ENCODE data around the gene ISG20.
"Not testable (repeated sequence)": the region's sequence is repeated elsewhere in the genome, so short reads cannot be mapped to it uniquely, and the experiment has no call there.

The ISG20 gene

DNA sequence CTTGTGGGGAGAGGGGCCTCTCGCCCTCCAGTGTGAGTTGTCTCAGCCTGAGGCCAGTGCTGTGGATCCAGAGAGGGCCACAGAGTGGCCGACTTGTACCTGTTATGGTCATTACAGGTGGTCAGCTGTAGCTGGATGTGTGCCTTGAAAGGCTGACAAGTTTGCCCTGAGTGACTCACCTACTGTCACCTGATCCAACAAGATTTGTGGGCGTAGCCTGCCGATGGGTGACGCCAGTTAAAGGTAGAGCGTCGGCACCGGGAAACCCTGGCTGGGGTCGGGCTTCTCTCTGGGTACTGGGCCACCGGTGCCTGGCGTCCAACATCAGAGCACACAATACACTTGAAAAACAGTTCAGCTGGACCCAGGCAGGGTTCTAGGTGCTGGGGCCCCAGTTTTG, 2.8 kb upstream of the ISG20 start:
- peak; percentile 63 for DNase-seq (ENCODE audit: low read depth, low spot score)

DNA sequence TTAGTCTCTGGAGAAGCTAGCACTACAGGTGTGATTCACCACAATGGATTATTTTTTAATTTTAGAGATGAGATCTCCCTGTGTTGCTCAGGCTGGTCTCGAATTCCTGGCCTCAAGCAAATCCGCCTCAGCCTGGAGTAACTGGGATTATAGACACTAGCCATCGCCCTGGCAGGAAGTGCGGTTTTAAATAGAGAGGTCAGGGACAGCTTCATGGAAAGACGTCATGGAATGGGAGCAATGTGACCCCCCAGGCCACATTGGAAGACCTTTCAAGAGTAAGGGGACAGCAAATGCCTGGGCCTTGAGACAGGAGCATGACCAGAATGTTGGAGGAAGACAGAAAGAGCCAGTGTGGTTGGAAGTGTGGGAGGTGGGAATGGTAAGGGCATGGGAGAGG, 2.2 kb upstream of the ISG20 start:
- no peak for DNase-seq (ENCODE audit: low read depth, low spot score)

DNA sequence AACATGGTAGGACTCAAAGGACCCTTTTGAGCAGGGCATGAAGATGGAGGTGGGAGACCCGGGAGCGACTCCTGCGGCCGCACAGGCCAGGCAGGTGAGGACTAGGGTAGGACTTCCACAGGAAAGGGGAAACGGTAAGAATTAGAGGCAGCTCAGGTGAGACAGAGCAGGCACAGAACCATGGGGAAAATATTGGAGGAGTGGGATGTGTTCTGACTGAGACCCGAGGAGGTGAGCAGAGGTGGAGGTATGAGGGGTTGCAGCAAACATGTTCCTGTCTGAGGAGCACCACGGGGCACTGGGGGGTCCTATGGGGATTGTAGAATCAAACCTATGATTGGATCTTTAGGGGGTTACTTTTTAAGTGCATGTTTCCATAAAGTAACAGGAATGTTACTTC, 1.4 kb upstream of the ISG20 start:
- DNase-seq (ENCODE audit: low read depth, low spot score) = no peak

DNA sequence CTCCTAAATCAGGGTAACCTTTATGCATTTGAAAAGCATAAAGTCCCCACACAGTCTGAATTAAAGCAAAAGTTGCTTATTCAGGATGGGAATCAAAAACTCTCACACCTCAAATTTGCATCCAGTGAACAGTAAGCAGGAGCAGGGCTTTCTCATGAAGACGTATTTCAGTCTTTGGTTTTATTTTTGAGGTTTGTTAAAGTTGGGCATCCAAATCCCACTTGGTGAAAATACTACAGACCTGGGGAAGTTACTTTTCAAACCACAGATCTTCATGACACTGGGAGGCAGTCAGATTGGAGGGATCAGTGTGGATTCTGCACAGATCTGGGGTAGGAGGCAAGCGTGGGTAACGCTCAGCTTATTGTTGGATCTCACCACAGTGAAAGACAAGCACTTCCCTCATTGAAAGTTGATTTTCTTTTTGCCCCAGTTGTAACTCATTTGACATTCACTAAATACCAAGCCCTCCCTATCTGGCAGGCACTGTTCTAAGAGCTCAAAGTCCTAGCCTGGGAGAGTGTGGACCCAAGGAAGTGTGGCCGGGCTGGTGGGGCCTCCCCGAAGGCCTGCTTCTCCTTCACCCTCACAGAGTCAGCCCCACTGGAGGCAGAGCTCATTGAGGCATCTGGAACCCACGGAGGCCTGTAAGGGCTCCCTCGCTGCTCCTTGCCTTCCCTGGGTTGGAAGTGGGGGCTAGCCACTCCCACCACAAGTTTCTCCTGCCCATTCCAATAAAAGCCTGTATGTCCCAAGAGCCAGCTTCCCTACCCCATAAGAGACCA, 783 bp upstream of the ISG20 start:
- no peak for DNase-seq (ENCODE audit: low read depth, low spot score)

DNA sequence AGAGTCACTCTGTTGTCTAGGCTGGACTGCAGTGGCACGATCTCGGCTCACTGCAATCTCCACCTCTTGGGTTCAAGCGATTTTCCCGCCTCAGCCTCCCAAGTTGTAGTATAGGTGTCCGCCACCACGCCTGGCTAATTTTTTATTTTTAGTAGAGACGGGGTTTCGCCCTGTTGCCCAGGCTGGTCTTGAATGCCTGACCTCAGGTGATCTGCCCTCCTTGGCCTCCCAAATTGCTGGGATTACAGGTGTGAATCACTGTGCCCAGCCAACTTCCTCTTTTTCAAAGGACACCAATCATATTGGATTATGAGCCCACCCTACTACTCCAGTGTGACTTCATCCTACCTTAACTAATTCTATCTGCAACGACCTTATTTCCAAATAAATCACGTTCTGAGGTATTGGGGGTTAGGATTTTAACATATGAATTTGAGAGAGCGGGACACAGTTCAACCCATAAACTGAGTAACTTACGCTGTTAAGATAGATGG, 3.2 kb downstream of the ISG20 start:
- DNase-seq (ENCODE audit: low read depth, low spot score) = no peak

DNA sequence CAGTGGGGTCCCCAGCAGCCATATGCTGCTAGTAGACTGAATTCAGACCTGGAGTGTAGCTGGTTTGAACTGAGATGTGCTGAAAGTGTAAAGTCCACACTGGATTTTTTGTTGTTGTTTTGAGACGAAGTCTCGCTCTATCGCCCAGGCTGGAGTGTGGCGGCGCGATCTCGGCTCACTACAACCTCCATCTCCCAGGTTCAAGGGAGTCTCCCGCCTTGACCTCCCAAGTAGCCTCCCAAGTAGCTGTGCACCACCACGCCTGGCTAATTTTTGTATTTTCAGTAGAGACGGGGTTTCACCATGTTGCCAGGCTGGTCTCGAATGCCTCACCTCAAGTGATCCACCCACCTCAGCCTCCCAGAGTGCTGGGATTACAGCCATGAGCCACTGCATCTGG, 3.7 kb downstream of the ISG20 start:
- not testable (repeated sequence) for DNase-seq (ENCODE audit: low read depth, low spot score)

DNA sequence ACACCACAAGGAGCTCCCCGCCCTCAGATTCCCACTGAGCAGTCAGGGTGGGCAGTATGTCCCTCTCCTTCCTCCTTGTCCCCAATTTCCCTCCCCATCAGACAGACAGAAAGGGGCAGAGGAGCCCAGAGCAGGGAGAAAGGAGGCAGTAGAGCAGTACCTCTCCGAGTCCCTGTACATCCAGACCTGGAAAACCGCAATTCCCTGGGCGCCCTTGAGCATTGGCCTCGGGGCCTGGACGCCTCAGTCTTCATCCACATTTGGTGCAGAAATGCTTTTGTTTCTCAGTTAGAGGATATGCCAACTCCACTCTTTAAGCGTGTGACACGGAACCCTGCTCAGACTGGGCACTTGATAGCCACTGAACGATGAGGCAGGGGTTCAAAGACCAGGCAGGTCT, 5.9 kb downstream of the ISG20 start:
- no peak for DNase-seq (ENCODE audit: low read depth, low spot score)

DNA sequence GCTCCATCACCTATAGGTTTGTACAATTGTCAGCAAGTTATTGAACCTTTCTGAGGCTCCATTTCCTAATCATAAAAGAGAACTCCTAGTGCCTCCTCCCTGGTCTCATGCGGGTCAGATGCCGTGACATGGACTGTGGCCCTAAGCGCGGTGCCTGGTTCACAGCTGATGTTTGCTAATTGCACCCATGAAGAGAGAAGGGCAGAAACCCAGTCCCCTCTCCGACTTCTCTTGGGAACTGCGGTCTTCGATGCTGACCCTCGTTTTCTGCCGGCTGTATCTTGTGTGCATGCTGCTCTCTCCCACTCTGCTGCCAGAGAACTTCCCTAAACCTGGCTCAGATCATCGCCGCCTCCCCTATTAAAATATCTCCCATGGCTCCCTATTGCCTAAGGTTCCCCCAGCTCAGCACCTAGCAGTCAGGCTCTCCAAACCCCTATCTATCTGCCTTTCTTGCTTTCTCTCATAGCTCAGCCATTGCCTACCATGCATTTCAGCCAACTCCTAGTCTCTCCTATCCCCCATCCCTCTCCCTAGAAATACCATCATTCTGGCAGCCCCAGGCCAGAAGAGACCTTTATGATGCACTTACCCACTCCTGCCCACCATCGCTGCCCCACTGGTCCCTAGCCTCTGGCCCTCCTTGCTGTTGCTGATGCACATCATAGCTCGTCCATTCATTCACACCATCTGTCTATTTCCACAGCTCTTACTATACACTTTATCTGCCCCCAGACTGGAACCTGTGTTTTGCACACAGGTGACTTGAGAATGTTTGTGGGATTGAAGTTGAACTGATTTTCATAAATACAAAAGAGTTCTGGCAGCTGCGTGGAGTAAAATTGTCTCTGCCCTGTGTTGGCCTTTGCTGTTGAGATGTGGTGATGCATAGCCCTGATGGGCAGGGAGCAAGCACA, 6.6 kb downstream of the ISG20 start:
- no peak for DNase-seq (ENCODE audit: low read depth, low spot score)

DNA sequence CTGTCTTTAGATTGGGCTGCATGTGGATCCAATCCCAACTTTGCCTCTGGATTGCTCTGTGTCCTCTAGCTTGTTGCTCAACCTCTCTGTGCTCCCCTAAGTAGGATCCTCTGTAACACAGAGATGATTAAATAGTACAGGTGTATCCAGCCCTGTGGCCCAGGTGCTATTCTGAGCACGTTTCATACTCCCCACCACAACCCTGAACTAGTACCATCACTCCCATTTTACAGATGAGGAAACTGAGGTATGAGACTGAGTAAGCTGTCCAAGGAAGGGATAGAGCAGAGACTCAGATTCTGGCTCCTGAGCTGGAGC, 7.2 kb downstream of the ISG20 start:
- no peak for DNase-seq (ENCODE audit: low read depth, low spot score)

DNA sequence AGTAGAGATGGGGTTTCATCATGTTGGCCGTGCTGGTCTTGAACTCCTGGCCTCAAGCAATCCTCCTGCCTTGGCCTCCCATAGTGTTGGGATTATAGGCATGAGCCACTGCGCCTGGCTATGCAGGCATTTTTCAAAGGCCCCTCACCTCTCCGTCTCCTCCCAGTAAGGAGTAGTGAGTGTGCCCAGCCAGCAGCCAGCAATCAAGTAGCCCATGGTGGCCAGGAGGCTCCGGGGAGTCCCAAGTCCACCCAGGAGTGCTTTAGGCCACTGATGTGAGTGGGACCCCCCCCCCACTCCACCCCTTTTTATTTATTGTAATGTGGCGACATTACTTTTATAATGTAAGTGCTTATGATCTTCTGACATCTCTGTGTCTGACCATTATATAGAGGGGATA, 8.1 kb downstream of the ISG20 start:
- DNase-seq (ENCODE audit: low read depth, low spot score) = no peak

DNA sequence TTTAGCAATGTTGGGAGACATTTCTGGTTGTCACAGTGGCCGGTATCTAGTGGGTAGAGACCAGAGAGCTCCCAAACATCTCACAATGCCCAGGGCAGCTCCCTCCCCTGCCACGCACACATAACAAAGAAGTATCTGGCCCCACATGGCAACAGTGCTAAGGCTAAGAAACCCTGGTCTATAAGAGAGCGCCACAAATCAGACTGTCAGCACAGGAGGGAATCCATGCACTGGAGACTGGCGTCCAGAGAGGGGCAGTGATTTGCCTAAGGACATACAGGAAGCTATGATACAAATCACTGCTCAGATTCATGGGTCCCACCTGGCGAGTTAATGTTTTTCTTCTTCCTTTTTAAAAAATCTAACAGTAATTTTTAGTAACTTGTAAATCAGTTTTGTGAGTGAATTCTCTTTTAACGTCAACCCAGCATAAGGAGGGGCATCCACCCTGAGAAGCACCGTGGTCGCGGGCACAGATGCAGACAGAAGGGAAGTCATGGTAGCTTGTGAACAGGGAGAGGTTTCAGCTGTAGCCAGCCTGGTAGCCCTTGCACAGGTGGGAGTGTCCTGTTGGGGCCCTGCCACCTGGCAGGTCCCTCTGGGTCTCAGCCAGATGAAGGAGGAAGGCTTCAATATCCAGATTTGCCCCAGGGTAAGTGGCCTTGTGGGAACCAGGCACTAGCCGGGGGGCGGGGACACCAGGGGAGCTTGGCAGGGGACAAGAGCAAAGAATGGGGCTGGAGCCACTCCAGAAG, 8.7 kb downstream of the ISG20 start:
- no peak for DNase-seq (ENCODE audit: low read depth, low spot score)

DNA sequence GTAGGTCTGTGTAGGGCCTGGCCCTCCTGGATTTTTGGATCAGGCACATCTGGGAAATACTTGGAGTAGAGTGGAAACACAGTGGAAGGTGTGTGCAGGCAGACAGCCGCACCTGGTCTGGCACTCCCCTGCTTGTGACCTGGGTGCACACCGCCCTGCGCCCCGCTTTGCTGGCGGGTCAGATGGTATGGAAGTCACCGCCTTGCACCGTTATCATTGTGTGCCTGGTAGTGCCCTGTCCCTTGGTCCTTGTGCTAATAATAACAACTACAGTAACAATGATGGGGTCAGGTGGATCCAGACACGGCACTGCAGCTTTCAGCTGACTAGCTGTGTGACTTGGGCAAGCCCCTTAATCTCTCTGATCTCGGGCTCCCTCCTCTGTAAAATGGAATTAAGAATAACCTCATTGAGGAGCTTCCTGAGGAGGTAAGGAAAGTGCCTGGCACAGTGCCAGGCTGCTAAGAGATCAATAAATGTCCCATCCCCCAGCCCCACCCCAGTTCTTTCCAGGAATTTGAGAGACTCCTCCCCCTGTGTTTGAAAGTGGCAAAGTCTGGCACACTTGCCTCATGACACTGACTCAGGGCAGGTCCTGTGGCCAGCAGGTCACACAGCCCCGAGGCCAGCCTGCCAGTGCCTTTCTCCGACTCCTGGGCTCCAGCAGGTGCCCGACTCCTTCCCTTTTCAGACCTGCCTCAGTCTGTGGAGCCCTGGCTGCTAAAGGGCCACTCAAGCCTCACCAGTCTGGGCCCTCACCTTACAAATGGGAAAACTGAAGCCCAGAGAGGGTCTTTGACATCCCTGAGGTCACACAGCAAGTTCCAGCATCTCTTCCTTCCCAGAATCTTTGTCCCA, 9.8 kb downstream of the ISG20 start:
- DNase-seq (ENCODE audit: low read depth, low spot score) = no peak

DNA sequence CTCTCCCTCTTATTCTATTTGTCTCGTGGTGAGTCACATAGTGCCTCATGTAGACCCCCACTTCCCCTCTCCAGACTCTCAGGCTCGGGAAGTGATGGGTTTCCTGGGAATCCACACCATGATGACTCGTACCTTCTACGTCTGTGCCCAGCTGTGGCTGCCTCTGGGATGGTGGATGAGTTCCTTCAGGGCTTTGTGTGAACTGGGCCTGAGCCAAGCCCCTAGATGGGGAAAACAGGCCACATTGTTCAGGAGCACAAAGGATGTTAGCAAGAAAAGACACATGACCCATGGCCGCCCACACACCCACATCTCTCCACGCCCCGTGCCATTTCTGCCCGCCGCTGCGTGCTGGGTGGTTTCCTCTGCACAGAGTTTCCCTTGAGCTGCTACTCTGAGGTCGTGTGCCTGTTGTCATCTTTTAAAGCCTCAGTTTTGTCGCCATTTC, 10.5 kb downstream of the ISG20 start:
- peak; percentile 46 for DNase-seq (ENCODE audit: low read depth, low spot score)

DNA sequence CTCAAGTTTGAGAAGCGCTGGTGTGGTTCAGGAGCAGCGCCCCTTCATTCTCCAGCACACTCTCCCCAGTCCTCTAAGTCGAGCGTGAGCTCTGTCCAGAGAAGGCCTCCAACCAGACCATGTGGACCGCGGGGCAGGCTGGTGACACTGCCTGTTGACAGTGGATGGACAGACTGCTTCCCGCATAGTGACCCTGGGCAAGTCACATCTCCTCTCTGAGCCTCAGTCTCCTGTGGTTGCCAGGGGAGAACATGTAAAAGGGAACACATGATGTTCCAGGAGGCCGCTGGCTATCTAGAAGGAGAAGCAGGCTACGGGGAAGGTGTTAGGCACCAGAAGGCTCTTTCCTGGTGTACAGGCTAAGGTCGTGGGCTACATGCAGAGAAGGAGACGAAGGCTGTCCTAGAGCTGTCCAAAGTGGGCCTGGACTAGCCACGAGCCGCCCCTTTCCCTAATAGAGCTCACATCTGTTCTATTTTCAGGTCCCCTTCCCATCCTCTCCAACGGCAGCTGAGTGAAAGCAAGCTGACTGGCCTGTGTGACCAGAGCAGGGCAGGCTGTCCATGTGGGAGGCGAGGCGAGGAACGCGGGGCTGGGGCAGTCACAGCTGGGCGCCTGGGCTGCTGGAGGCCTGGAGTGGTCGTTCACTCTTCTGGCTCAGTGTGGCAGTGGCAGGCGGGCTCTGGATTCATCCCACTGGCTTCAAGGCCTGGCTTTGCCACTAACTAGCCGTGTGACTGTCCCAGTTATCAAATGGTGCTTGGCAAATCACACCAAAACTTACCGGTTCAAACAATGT, 11.1 kb downstream of the ISG20 start:
- DNase-seq (ENCODE audit: low read depth, low spot score) = no peak

DNA sequence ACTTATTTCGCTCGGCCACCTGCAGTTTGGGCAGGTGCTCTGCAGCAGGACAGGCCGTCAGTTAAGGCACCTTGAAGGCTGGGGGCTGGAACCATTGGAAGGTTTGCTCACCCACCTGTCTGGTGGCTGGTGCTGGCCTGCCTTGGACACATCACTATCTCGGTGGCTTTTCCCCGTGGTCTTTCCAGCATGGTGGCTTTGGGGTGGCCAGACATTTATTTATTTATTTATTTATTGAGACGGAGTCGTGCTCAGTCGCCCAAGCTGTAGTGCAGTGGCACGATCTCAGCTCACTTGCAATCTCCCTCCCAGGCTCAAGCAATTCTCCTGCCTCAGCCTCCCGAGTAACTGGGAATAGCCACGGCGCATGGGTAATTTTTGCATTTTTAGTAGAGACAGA, 11.7 kb downstream of the ISG20 start:
- no peak for DNase-seq (ENCODE audit: low read depth, low spot score)

DNA sequence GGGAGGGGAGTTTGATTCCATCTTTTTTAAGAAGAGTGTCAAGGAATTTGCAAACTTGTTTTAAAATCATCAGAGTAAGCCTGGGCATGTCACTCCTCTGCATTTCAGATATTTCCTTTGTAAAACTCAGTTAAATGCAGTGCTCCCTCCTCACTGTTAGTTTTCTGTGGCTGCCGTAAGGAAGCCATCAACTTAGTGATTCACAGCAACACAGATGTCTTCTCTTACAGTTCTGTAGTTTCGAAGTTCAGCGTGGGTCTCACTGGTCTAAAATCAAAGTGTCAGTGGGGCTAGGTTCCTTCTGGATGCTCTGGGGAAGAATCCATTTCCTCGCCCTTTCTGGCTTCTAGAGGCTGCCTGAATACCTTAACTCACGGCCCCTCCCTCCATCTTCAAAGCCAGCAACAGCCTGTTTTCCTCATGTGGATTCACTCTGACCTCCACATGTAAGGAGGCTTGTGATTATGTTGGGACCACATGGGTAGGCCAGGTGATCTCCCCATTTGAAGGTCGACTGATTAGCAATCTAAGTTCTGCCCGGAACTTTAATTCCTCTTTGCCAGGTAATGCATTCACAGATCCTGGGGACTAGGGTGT, 12.4 kb downstream of the ISG20 start:
- DNase-seq (ENCODE audit: low read depth, low spot score) = no peak

DNA sequence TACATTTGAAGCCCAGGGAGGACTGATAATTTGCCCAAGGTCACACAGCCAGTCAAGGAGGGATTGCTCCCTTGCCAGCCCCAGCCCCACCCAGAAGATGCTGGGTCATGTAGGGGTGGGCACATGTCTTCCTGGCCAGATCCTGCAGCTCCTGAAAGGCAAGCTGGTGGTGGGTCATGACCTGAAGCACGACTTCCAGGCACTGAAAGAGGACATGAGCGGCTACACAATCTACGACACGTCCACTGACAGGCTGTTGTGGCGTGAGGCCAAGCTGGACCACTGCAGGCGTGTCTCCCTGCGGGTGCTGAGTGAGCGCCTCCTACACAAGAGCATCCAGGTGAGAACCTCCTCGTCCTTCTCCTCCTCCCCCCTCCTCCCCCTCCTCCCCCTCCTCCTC, 13.2 kb downstream of the ISG20 start:
- DNase-seq (ENCODE audit: low read depth, low spot score) = no peak

DNA sequence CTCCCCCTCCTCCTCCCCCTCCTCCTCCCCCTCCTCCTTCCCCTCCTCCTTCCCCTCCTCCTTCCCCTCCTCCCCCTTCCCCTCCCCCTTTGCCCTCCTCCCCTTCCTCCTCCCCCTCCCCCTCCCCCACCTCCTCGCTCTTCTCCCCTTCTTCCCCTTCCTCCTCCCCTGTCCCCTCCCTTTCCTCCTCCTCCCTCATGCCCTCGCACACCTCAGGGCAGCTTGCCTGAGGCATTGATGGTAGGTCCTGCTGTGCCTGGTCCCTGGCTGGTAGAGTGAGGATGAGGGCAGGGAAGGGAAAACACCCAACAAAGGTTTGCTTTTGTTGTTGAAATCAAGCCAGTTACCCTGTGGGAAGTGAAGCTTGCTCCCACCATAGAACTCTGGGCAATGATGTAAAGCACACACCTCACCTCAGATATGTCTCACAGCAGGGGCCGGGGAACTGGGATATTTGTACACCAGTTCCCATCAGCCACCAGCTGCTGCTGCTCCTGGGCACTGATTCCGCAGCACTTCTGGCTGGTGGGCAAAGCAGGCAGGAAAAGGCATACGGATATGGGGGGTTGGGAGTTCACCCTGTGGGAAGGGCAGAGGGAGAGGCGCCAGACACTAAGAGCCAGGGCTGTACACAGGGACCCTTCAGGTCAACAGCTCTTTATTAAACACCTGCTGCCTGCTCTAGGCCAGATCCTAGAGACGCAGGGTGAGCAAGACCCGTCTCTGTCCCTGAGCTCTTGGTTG, 13.8 kb downstream of the ISG20 start:
- DNase-seq (ENCODE audit: low read depth, low spot score) = no peak
